DOHH2 (cell line): ENCODE data around the gene RCHY1.

Experiments
- EZH2phosphoT487 ChIP-seq: fragments of 200-600 bp; sonication (generic); IDR thresholded peaks from 2 replicates; pipeline ENCODE4 v1.6.1; 2017; ENCODE audit warnings: borderline replicate concordance, mild to moderate bottlenecking, antibody characterized with exemption, low read length, moderate library complexity, mixed read lengths
- TF ChIP-seq, protein P1 (sequence below): fragments of 200-600 bp; sonication (generic); IDR thresholded peaks from one replicate; pipeline ENCODE4 v1.5.1; 2014; ENCODE audit warnings: antibody characterized with exemption, mild to moderate bottlenecking, low read depth, low read length; ENCODE audit not compliant: poor library complexity, severe bottlenecking

- no peak for TF ChIP-seq EZH2phosphoT487
- TF ChIP-seq, protein P1, sequence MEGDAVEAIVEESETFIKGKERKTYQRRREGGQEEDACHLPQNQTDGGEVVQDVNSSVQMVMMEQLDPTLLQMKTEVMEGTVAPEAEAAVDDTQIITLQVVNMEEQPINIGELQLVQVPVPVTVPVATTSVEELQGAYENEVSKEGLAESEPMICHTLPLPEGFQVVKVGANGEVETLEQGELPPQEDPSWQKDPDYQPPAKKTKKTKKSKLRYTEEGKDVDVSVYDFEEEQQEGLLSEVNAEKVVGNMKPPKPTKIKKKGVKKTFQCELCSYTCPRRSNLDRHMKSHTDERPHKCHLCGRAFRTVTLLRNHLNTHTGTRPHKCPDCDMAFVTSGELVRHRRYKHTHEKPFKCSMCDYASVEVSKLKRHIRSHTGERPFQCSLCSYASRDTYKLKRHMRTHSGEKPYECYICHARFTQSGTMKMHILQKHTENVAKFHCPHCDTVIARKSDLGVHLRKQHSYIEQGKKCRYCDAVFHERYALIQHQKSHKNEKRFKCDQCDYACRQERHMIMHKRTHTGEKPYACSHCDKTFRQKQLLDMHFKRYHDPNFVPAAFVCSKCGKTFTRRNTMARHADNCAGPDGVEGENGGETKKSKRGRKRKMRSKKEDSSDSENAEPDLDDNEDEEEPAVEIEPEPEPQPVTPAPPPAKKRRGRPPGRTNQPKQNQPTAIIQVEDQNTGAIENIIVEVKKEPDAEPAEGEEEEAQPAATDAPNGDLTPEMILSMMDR = no peak
These were observed 13.3 kb upstream of the RCHY1 start for GRCh38 chr4:75527482-75527881.
